Astrocyte of the cerebellum (primary cell): Measurements from ENCODE around the gene RFNG.

Experiments
- DNase-seq: peaks from one replicate; pipeline ENCODE4 v3.0.0-alpha.2; 2011; ENCODE audit warnings: low read depth
- H3K4me3 ChIP-seq: 2 replicates; pipeline ENCODE4 v1.5.1; 2011; ENCODE audit warnings: mild to moderate bottlenecking, low read depth, low read length, moderate library complexity
- in situ Hi-C: cut with HindIII; loops from 2 replicates; pipeline ENCODE4 v1.10.0; 2017; ENCODE audit warnings: low sequenced_read_pairs
- TF ChIP-seq, protein P1 (sequence below): IDR thresholded peaks from 2 replicates; pipeline ENCODE4 v1.5.1; 2012; ENCODE audit warnings: low read length, low read depth, moderate library complexity, mild to moderate bottlenecking; ENCODE audit errors: missing control alignments

Gene RFNG

DNA sequence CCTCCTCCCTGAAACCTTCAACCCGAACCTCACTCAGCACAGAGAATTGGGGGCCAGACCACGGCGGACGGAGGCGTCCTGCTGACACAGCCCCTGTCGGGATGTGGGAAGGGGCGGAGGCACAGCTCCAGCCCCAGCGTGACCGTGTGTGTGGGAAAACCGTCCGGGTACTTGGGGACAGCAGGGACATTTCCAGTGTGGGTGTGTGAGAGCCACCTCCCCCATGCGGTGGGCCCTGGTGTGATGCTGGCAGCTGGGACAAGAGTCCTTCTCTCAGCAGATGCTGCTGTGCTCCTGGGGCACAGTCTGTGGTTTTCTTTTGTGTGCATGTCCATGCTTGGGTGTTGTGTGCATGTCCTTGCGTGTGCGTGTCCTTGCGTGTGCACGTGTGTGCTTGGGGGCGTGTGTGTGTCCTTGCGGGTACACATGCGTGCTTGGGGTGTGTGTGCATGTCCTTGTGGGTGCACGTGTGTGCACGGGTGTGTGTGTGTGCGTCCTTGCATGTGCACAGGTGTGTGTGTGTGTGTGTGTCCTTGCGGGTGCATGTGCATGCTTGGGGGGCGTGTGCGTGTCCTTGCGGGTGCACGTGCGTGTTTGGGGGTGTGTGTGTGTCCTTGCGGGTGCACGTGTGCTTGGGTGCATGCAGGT is 45.8 kb downstream of the RFNG start:
- in situ Hi-C loops: no loop called here
- H3K4me3 ChIP-seq: no peak overlapping the region
- TF ChIP-seq, protein P1, sequence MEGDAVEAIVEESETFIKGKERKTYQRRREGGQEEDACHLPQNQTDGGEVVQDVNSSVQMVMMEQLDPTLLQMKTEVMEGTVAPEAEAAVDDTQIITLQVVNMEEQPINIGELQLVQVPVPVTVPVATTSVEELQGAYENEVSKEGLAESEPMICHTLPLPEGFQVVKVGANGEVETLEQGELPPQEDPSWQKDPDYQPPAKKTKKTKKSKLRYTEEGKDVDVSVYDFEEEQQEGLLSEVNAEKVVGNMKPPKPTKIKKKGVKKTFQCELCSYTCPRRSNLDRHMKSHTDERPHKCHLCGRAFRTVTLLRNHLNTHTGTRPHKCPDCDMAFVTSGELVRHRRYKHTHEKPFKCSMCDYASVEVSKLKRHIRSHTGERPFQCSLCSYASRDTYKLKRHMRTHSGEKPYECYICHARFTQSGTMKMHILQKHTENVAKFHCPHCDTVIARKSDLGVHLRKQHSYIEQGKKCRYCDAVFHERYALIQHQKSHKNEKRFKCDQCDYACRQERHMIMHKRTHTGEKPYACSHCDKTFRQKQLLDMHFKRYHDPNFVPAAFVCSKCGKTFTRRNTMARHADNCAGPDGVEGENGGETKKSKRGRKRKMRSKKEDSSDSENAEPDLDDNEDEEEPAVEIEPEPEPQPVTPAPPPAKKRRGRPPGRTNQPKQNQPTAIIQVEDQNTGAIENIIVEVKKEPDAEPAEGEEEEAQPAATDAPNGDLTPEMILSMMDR: no peak
- no peak for DNase-seq

DNA sequence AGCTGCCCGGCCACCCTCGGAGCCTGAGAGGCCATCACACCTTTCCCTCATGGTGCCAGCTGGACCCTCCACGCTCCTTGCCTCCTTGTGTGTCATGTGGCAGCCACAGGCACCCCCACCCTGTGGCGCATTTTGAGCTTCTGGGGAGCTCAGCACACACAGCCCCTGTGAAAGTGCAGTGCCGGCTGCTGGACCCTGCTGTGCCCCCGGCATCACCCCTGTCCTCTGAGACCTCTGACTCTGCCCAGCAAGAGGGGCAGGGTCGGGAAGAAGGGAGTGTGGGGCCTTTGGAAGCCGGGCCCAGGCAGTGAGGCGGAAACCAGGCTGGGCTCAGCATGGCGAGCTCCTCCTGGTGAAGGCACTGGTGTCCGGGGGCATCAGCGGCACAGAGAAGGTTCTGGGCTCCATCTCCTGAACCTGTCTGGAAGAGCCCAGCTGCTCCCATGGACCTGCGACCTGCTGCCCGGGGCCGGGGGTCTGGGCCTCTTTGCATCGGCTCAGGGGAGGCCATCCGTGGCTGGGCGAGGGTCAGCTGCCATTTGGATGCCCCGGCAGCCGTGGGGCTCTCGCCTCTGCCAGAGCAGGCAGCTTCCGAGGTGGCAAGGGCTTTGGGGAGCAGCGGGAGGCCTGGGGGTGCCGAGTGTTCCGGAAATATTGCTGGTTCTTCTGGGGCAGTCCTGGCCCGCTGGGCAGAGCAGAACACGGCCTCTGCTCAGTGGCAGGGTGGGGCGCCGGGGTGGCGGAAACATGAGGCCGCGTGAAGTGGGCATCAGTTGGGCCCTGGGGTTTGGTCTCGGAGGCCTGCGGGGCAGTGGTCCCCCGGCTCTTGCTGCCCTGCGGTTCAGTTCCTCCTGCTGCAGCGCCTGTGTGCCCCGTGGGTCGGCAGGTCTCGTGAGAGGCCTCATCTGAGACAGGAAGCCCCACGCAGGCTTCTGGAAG is 46.8 kb downstream of the RFNG start:
- TF ChIP-seq, protein P1: no peak
- in situ Hi-C loops: no loop called here
- no peak overlapping the region for H3K4me3 ChIP-seq
- no peak for DNase-seq

DNA sequence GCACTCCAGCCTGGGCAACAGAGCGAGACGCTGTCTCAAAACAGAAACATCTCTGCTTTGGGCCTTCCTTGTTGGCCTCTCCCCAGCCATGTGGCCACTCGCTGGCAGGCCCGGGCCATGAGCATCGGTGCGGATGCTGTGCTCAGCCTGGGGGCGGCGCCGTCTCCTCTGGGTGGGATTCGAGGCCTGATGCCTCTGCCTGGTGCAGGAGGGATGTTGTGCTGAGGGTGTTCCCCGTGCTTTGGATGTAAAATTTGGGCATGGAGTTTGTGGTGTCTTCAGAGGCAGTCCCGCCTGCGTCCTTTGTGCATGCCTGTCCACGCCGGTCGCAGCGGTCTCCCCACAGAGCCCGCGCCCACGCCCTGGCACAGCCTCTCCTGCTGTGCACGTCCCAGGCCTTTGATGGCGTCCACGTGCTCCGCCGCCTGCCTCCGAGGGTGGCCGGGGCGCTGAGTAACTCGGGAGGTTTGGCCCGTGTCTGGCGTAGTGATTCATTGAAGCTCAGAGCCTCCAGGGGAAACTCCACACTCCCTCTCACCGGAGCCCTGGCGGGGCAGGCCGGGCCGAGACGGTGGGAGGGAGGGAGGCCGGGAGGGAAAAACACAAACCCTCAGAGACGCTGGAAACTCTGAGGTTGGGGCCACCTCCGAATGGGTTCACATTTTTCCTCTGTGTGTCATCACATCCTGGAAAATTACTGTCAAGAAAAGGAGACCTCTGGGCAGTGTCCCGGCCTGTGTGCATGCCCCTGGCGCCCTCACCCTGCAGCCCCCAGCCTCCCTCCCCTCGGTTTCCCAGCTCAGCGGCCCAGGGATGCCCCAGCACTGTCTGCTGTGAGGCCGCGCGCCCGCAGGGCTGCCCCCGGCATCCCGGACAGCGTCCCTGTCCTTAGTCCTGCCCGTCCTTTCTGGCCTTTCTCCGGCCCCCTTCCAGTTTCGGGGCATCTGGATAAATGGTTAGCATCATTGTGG is 47.9 kb downstream of the RFNG start:
- H3K4me3 ChIP-seq: no peak overlapping the region
- TF ChIP-seq, protein P1: no peak
- peak; percentile 83 for DNase-seq
- in situ Hi-C loops: no loop called here

DNA sequence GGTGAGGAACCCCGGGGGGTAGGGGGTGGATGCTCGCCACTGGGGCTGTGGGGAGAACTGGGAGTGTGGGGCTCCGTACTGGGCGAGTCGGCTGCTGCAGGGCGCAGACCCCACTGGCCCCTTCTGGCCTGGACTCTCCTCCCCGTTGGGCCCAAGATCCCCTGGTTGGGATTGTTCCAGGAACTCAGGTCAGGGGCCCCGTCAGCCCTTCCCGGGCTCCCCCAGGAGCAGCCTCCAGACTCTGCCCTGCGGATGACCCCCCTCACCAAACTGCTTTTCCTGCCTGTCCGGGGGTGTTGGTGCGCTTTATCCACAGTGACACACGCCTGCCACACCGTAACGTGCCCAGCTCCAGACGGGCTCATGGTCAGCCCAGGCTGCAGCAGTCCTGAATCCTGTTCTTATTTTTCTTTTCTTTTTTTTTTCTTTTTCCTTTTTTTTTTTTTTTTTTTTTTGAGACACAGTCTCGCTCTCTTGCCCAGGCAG is 50.0 kb downstream of the RFNG start:
- no peak for DNase-seq
- in situ Hi-C loops: no loop called here

DNA sequence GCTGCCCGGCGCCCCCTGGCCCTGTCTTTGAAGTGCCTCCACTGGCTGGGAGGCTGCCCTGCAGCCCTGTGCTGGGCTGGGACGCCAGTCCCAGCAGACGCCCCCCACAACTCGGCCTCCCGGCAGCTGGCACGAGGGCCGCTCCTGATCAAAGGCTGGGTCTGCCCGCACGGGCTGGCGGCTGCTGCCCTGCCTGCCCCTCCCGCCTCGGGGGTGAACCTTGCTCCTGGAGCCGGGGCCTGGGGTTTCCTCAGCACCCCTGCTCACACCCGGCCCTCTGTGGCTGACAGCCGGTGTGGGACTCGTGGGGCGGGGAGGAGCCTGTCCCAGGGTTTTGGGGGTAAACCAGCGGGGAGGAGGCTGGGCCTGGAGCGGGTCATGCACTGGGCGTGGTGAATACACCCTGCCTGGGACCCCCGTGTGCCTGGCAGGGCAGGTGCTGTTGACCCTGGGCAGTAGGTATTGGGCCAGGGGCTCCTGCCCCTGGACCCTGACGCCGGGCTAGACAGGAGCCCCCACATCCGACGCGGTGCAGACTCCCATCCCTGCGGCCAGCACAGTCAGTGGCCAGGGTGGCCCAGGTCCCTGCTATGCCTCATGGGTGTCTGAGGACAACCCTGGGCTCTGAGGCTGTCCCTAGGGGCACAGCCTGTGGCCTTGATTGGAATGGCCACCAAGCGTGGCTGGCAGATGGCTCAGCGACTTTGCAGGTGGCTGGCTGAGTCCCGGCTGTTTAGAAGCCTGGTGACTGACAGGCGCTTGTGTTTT is 50.6 kb downstream of the RFNG start:
- TF ChIP-seq, protein P1: no peak
- in situ Hi-C loops: no loop called here
- H3K4me3 ChIP-seq: no peak overlapping the region
- no peak for DNase-seq

More for the DNA sequence above, 50.0 kb downstream of the RFNG start:
- TF ChIP-seq, protein P1: no peak
- H3K4me3 ChIP-seq: no peak overlapping the region
